GM12878 (cell line): ENCODE results near the gene ALG12. TPM values are rescaled to one million over a fixed set of nuclear protein-coding genes. Genes with fewer than 3 reads are reported as not detected.

Experiments
- ATAC-seq: fragments of 200-7000 bp; cut with Tn5 transposase; 3 replicates; pipeline ENCODE4 v1.9.1; 2020; ENCODE audit warnings: mild to moderate bottlenecking, moderate library complexity
- BruUV-seq: library from RNA; stranded (reverse); fragments of 400-500 nt; replicated peaks from 2 replicates; lab custom pipeline; 2021; lab: Mats Ljungman, UMichigan
- CTCF ChIA-PET: fragments of 300-600 bp; sonication (Branson Sonifier 250); formaldehyde crosslinking; extraction: SDS; loops from one replicate; lab custom pipeline; 2021; ENCODE audit warnings: inconsistent platforms; lab: Yijun Ruan, JAX
- POLR2A ChIA-PET: fragments of 350-600 bp; formaldehyde crosslinking; extraction: SDS; loops from one replicate; lab custom pipeline; 2021; ENCODE audit warnings: inconsistent platforms; lab: Charles Lee
- RAD21 ChIA-PET: fragments of 300-600 bp; sonication (Branson Sonifier 250); formaldehyde crosslinking; loops from one replicate; lab custom pipeline; 2023; ENCODE audit warnings: antibody characterized with exemption; ENCODE audit not compliant: unreplicated experiment; lab: Charles Lee
- SMC1A ChIA-PET: fragments of 300-600 bp; sonication (Branson Sonifier 250); formaldehyde crosslinking; loops from one replicate; lab custom pipeline; 2023; ENCODE audit not compliant: unreplicated experiment, uncharacterized antibody; lab: Charles Lee
- DNase-seq: peaks from one replicate; pipeline ENCODE4 v3.0.0-alpha.2; 2011; ENCODE audit warnings: low read depth, low spot score
- FAIRE-seq: peaks from 3 replicates; lab custom pipeline; 2011; peaks lifted over from hg19 to GRCh38; lab: Jason Lieb, UNC
- H2AFZ ChIP-seq: 2 replicates; pipeline ENCODE4 v1.6.0; 2011; ENCODE audit warnings: low read depth, low read length, control low read depth; ENCODE audit not compliant: control insufficient read depth
- H3K27ac ChIP-seq: 2 replicates; pipeline ENCODE4 v1.5.1; 2011; ENCODE audit warnings: control low read depth; ENCODE audit not compliant: control insufficient read depth, insufficient read depth
- H3K27me3 ChIP-seq, 2 experiments: replicated peaks in 1 of 2; 2 replicates each; pipeline versions ENCODE4 v1.6.0 to v1.6.1; 2011; ENCODE audit warnings: low read length in 1 of 2; ENCODE audit not compliant: control insufficient read depth in 2 of 2, insufficient read depth in 2 of 2
- H3K36me3 ChIP-seq, 2 experiments: 2 replicates each; pipeline ENCODE4 v1.5.1; 2011; ENCODE audit warnings: low read length in 1 of 2; ENCODE audit not compliant: control insufficient read depth in 2 of 2, insufficient read depth in 2 of 2
- H3K4me1 ChIP-seq: 2 replicates; pipeline ENCODE4 v1.6.1; 2011; ENCODE audit warnings: mild to moderate bottlenecking, low read length, moderate library complexity, mixed read lengths; ENCODE audit not compliant: control insufficient read depth, insufficient read depth
- H3K4me2 ChIP-seq: 2 replicates; pipeline ENCODE4 v1.6.0; 2011; ENCODE audit warnings: control low read depth; ENCODE audit not compliant: control insufficient read depth, insufficient read depth
- H3K4me3 ChIP-seq: fragments of 200-600 bp; sonication (generic); 2 replicates; pipeline ENCODE4 v1.5.1; 2016
- H3K79me2 ChIP-seq: 2 replicates; pipeline ENCODE4 v1.6.0; 2011; ENCODE audit warnings: low read length; ENCODE audit not compliant: control insufficient read depth, insufficient read depth
- H3K9ac ChIP-seq: 2 replicates; pipeline ENCODE4 v1.8.0; 2011; ENCODE audit warnings: low read length, control low read depth, mixed read lengths; ENCODE audit not compliant: control insufficient read depth, insufficient read depth
- H3K9me3 ChIP-seq: replicated peaks from 3 replicates; pipeline ENCODE4 v1.5.1; 2011; ENCODE audit warnings: mild to moderate bottlenecking, low read length; ENCODE audit not compliant: control insufficient read depth, insufficient read depth
- H4K20me1 ChIP-seq: 2 replicates; pipeline ENCODE4 v1.6.0; 2011; ENCODE audit not compliant: control insufficient read depth, insufficient read depth
- CBX3 ChIP-seq: fragments of 200-600 bp; sonication (generic); IDR thresholded peaks from 2 replicates; pipeline ENCODE4 v1.6.1; 2016; ENCODE audit warnings: low read depth, borderline replicate concordance
- GATAD2B ChIP-seq: fragments of 450-650 bp; conservative IDR thresholded peaks from 2 replicates; pipeline ENCODE4 v1.6.1; 2017; ENCODE audit warnings: low read depth, mild to moderate bottlenecking, moderate library complexity
- JUND ChIP-seq: IDR thresholded peaks from 2 replicates; pipeline ENCODE4 v1.6.1; 2012; ENCODE audit warnings: low read depth, mild to moderate bottlenecking, low read length, improper control_type of control experiment, moderate library complexity
- KDM1A ChIP-seq: fragments of 200-600 bp; sonication (generic); IDR thresholded peaks from 2 replicates; pipeline ENCODE4 v1.6.1; 2016; ENCODE audit warnings: borderline replicate concordance
- MTA2 ChIP-seq: fragments of 450-650 bp; IDR thresholded peaks from 2 replicates; pipeline ENCODE4 v1.6.1; 2016; ENCODE audit warnings: low read depth, mild to moderate bottlenecking, moderate library complexity
- NFXL1 ChIP-seq: fragments of 450-650 bp; IDR thresholded peaks from 2 replicates; pipeline ENCODE4 v1.6.1; 2017; ENCODE audit warnings: antibody characterized with exemption, mild to moderate bottlenecking, borderline replicate concordance
- NR2F1 ChIP-seq: fragments of 450-650 bp; conservative IDR thresholded peaks from 2 replicates; pipeline ENCODE4 v1.6.1; 2017; ENCODE audit warnings: mild to moderate bottlenecking
- RCOR1 ChIP-seq: conservative IDR thresholded peaks from 2 replicates; pipeline ENCODE4 v1.6.1; 2012; ENCODE audit warnings: low read depth, low read length, improper control_type of control experiment
- SIN3A ChIP-seq: IDR thresholded peaks from 2 replicates; pipeline ENCODE4 v1.6.1; 2012; ENCODE audit warnings: low read depth, low read length, improper control_type of control experiment
- SMC3 ChIP-seq: IDR thresholded peaks from 2 replicates; pipeline ENCODE4 v1.6.1; 2011; ENCODE audit warnings: low read length, improper control_type of control experiment, borderline replicate concordance
- TCF12 ChIP-seq: IDR thresholded peaks from 2 replicates; pipeline ENCODE4 v1.6.1; 2011; ENCODE audit warnings: low read depth, mild to moderate bottlenecking, low read length
- ZBTB33 ChIP-seq: fragments of 450-650 bp; IDR thresholded peaks from 2 replicates; pipeline ENCODE4 v1.6.1; 2017; ENCODE audit warnings: mild to moderate bottlenecking
- ZNF217 ChIP-seq: fragments of 450-650 bp; IDR thresholded peaks from 2 replicates; pipeline ENCODE4 v1.6.1; 2017; ENCODE audit warnings: antibody characterized with exemption, mild to moderate bottlenecking
- ZSCAN29 ChIP-seq: fragments of 450-650 bp; IDR thresholded peaks from 2 replicates; pipeline ENCODE4 v1.6.1; 2017; ENCODE audit warnings: mild to moderate bottlenecking, moderate library complexity
- WGBS: methylation state at CpG from one replicate; pipeline ENCODE4 v1.1.6; 2016; ENCODE audit warnings: low lambda C conversion rate; ENCODE audit not compliant: insufficient replicate concordance, insufficient coverage; ENCODE audit errors: missing lambda C conversion rate; 5-methylcytosine and 5-hydroxymethylcytosine counted together
- in situ Hi-C: fragments of 300-500 bp; cut with MboI; formaldehyde crosslinking; loops from 9 replicates; pipeline ENCODE4 v1.14.3; 2018; ENCODE audit warnings: mixed read lengths
- intact Hi-C: fragments of 100-400 bp; cut with micrococcal nuclease; formaldehyde crosslinking; loops from one replicate; pipeline ENCODE4 v1.14.2; 2022; ENCODE audit not compliant: unreplicated experiment
- polyA plus RNA-seq, 11 experiments: library from polyadenylated mRNA; depleted of rRNA in 4 of 11; unstranded in 6 of 11; stranded (reverse) in 5 of 11; fragments of >200 nt; fragmentation: Nextera tagmentation in 4 of 11; fragmentation: Illumina TruSeq in 1 of 11; extraction: Ambion mirVana in 4 of 11; extraction: Trizol in 1 of 11; gene quantifications; 1 replicate in 1 of 11; 2 replicates in 10 of 11; pipeline versions ENCODE4 v1.2.1 to v1.2.3, GENCODE V29; 2011 to 2016; ENCODE audit warnings: inconsistent platforms in 2 of 11, missing spikeins in 2 of 11, low read depth in 1 of 11
- total RNA-seq, 4 experiments: library from RNA; depleted of rRNA in 3 of 4; stranded (reverse); fragments of >200 nt in 3 of 4; fragmentation: Illumina TruSeq in 1 of 4; extraction: Trizol in 1 of 4; gene quantifications; 2 replicates each; pipeline versions ENCODE4 v1.2.1 to v1.2.3, GENCODE V29; 2013 to 2021

Gene ALG12
- total and polyA plus RNA-seq, 10 of the 15 experiments (the other 5 are each of a cell fraction or from before 2014, with no cell fraction given): 0.22 to 23.4 (median 6.6) TPM

- no peak overlapping the region for H3K9ac ChIP-seq
- ATAC-seq (no peak), DNase-seq (no peak), FAIRE-seq (no peak)
- in situ Hi-C loops (no loop called here), intact Hi-C loops (no loop called here)
- no peak overlapping the region for H3K4me2 ChIP-seq
- no peak overlapping the region for H2AFZ ChIP-seq
- no peak overlapping the region for H3K27ac ChIP-seq
- H3K79me2 ChIP-seq: peaks cover 20% of the 10 kb centered on the region
- BruUV-seq: no TSS peak
- H4K20me1 ChIP-seq: no peaks in the 10 kb centered on the region
- H3K4me1 ChIP-seq: peaks cover 8% of the 10 kb centered on the region
- H3K4me3 ChIP-seq: no peak overlapping the region
- ChIA-PET SMC1A (no interaction called here), RAD21 (no interaction called here), POLR2A (no interaction called here), CTCF (interaction anchor here (1.2 kb wide), 1 partner anchor 27 kb away, joined by 4 read pairs; no protein-coding TSS in a partner anchor)
- H3K9me3 ChIP-seq: no peaks in the 10 kb centered on the region
- no peaks in the 10 kb centered on the region for H3K36me3 ChIP-seq
- TF ChIP-seq TCF12 (no peak), CBX3 (no peak), ZNF217 (no peak), SMC3 (no peak), MTA2 (no peak), KDM1A (no peak), ZSCAN29 (no peak), NFXL1 (no peak), JUND (no peak), ZBTB33 (no peak), NR2F1 (no peak), GATAD2B (no peak), SIN3A (no peak), RCOR1 (no peak)
- 89% methylated on average over 19 of the region's 20 CpGs for WGBS
- H3K27me3 ChIP-seq: no peaks in the 10 kb centered on the region
Observed at GRCh38 chr22:49956914-49957825, 38.9 kb upstream of the ALG12 start.
